HCT116 (cell line): ENCODE results near the gene SEPTIN11. TPM values are rescaled to one million over a fixed set of nuclear protein-coding genes. Genes with fewer than 3 reads are reported as not detected.

Source experiments
- ATAC-seq: fragments of 200-7000 bp; cut with Tn5 transposase; 2 replicates; pipeline ENCODE4 v1.9.1; 2020; ENCODE audit warnings: mild to moderate bottlenecking, moderate library complexity
- BruUV-seq: library from RNA; stranded (reverse); fragments of 400-500 nt; replicated peaks from 2 replicates; lab custom pipeline; 2021; lab: Mats Ljungman, UMichigan
- CTCF ChIA-PET: fragments of 300-600 bp; sonication (Branson Sonifier 250); formaldehyde crosslinking; loops from one replicate; lab custom pipeline; 2021; ENCODE audit warnings: antibody characterized with exemption; lab: Charles Lee
- POLR2A ChIA-PET: fragments of 300-600, 350-600 bp; sonication (Branson Sonifier 250); formaldehyde crosslinking; loops from one replicate; lab custom pipeline; 2021; ENCODE audit warnings: antibody characterized with exemption; lab: Charles Lee
- RAD21 ChIA-PET, 2 experiments: fragments of 300-600 bp; sonication (Branson Sonifier 250); formaldehyde crosslinking; loops; one replicate each; lab custom pipeline; 2023; ENCODE audit warnings: low total read pairs in 2 of 2; ENCODE audit not compliant: uncharacterized antibody in 2 of 2, unreplicated experiment in 2 of 2, low non-redundant PET in 1 of 2; lab: Charles Lee
- DNase-seq: peaks from one replicate; pipeline ENCODE4 v3.0.0-alpha.2; 2010; ENCODE audit warnings: low read depth, low spot score
- H2AFZ ChIP-seq: fragments of 200-600 bp; shearing (Covaris generic), sonication (generic); 2 replicates; pipeline ENCODE4 v1.6.1; 2017; ENCODE audit warnings: low read depth, mixed run types, mixed read lengths, antibody characterized with exemption, low read length; ENCODE audit not compliant: poor library complexity, severe bottlenecking
- H3K27ac ChIP-seq: 2 replicates; pipeline ENCODE4 v1.5.1; 2012; ENCODE audit warnings: low read depth, low read length
- H3K27me3 ChIP-seq: fragments of 200-600 bp; sonication (generic); 2 replicates; pipeline ENCODE4 v1.6.1; 2016; ENCODE audit warnings: mixed run types, low read length, mixed read lengths; ENCODE audit not compliant: insufficient read depth
- H3K36me3 ChIP-seq, 2 experiments: fragments of 200-500 bp in 1 of 2; fragments of 200-600 bp in 1 of 2; sonication (Bioruptor generic) in 1 of 2; sonication (generic) in 1 of 2; 2 replicates each; pipeline versions ENCODE4 v1.5.1 to v1.6.1; 2014 to 2016; ENCODE audit warnings: low read length in 2 of 2, inconsistent platforms in 1 of 2, mixed read lengths in 1 of 2, mixed run types in 1 of 2; ENCODE audit not compliant: insufficient read depth in 2 of 2, control insufficient read depth in 1 of 2
- H3K4me1 ChIP-seq, 2 experiments: fragments of 200-600 bp in 1 of 2; sonication (generic) in 1 of 2; 2 replicates each; pipeline versions ENCODE4 v1.5.1 to v1.6.1; 2012 to 2017; ENCODE audit warnings: low read length in 2 of 2, inconsistent platforms in 1 of 2, mild to moderate bottlenecking in 1 of 2, mixed read lengths in 1 of 2, mixed run types in 1 of 2, moderate library complexity in 1 of 2; ENCODE audit not compliant: insufficient read depth in 2 of 2, control insufficient read depth in 1 of 2
- H3K4me2 ChIP-seq: fragments of 200-600 bp; sonication (generic); 2 replicates; pipeline ENCODE4 v1.6.1; 2017; ENCODE audit warnings: mixed run types, low read length, mixed read lengths
- H3K4me3 ChIP-seq, 2 experiments: fragments of 200-600 bp in 1 of 2; sonication (generic) in 1 of 2; replicated peaks in 1 of 2; 2 replicates each; pipeline ENCODE4 v1.5.1; 2011 to 2016; ENCODE audit warnings: low read length in 2 of 2, control low read depth in 1 of 2, low read depth in 1 of 2, mild to moderate bottlenecking in 1 of 2, mixed read lengths in 1 of 2, mixed run types in 1 of 2
- H3K79me2 ChIP-seq: fragments of 200-600 bp; sonication (generic); 2 replicates; pipeline ENCODE4 v1.6.1; 2017; ENCODE audit warnings: mild to moderate bottlenecking, mixed run types, low read length, moderate library complexity, mixed read lengths; ENCODE audit not compliant: insufficient read depth
- H3K9ac ChIP-seq: fragments of 200-600 bp; sonication (generic); 2 replicates; pipeline ENCODE4 v1.6.1; 2016; ENCODE audit warnings: low read length, mixed read lengths
- H3K9me2 ChIP-seq: fragments of 200-600 bp; sonication (generic), shearing (Covaris generic); 2 replicates; pipeline ENCODE4 v1.6.1; 2017; ENCODE audit warnings: mixed run types, mild to moderate bottlenecking, moderate library complexity; ENCODE audit not compliant: insufficient read depth
- H3K9me3 ChIP-seq, 2 experiments: fragments of 200-500 bp in 1 of 2; fragments of 200-600 bp in 1 of 2; sonication (Bioruptor generic) in 1 of 2; sonication (generic) in 1 of 2; 2 replicates each; pipeline ENCODE4 v1.6.1; 2014 to 2017; ENCODE audit warnings: low read length in 2 of 2, mixed read lengths in 2 of 2, inconsistent platforms in 1 of 2, low read depth in 1 of 2, mild to moderate bottlenecking in 1 of 2, mixed run types in 1 of 2, moderate library complexity in 1 of 2; ENCODE audit not compliant: control insufficient read depth in 1 of 2, insufficient read depth in 1 of 2
- H4K20me1 ChIP-seq: fragments of 200-600 bp; sonication (generic), shearing (Covaris generic); 2 replicates; pipeline ENCODE4 v1.6.1; 2017; ENCODE audit warnings: mixed run types, mild to moderate bottlenecking, moderate library complexity; ENCODE audit not compliant: insufficient read depth
- CBX3 ChIP-seq: IDR thresholded peaks from 2 replicates; pipeline ENCODE4 v1.6.1; 2012; ENCODE audit warnings: low read depth
- CTCF ChIP-seq, 3 experiments: fragments of 200-600 bp in 1 of 3; sonication (generic) in 1 of 3; IDR thresholded peaks in 2 of 3; conservative IDR thresholded peaks in 1 of 3; 2 replicates each; pipeline ENCODE4 v1.5.1; 2012 to 2017; ENCODE audit warnings: low read depth in 2 of 3, low read length in 2 of 3, antibody characterized with exemption in 1 of 3, borderline replicate concordance in 1 of 3, control low read depth in 1 of 3, mild to moderate bottlenecking in 1 of 3, mixed read lengths in 1 of 3, mixed run types in 1 of 3, moderate library complexity in 1 of 3; ENCODE audit not compliant: insufficient read depth in 1 of 3
- EZH2 ChIP-seq: fragments of 200-600 bp; sonication (generic); IDR thresholded peaks from 2 replicates; pipeline ENCODE4 v1.6.1; 2017; ENCODE audit warnings: antibody characterized with exemption, mixed run types
- EZH2phosphoT487 ChIP-seq: fragments of 200-600 bp; IDR thresholded peaks from 2 replicates; pipeline ENCODE4 v1.6.1; 2018; ENCODE audit warnings: antibody characterized with exemption, borderline replicate concordance
- FOSL1 ChIP-seq: IDR thresholded peaks from 2 replicates; pipeline ENCODE4 v1.6.1; 2012; ENCODE audit warnings: low read depth
- POLR2A ChIP-seq: IDR thresholded peaks from 2 replicates; pipeline ENCODE4 v1.7.0; 2011; ENCODE audit warnings: borderline replicate concordance; ENCODE audit not compliant: insufficient read depth, insufficient read length; ENCODE audit errors: extremely low read depth
- POLR2AphosphoS5 ChIP-seq: IDR thresholded peaks from 2 replicates; pipeline ENCODE4 v1.6.1; 2011; ENCODE audit warnings: mild to moderate bottlenecking, low read depth, low read length, moderate library complexity
- RAD21 ChIP-seq: IDR thresholded peaks from 2 replicates; pipeline ENCODE4 v1.6.1; 2012; ENCODE audit warnings: low read depth, mild to moderate bottlenecking
- REST ChIP-seq: IDR thresholded peaks from 2 replicates; pipeline ENCODE4 v1.6.1; 2012; ENCODE audit warnings: low read depth
- SIN3A ChIP-seq: IDR thresholded peaks from 2 replicates; pipeline ENCODE4 v1.6.1; 2012; ENCODE audit warnings: low read depth
- SRF ChIP-seq: IDR thresholded peaks from 2 replicates; pipeline ENCODE4 v1.6.1; 2012; ENCODE audit warnings: low read depth
- TCF7L2 ChIP-seq: IDR thresholded peaks from 2 replicates; pipeline ENCODE4 v1.7.0; 2011; ENCODE audit warnings: borderline replicate concordance, inconsistent platforms; ENCODE audit not compliant: insufficient read depth, insufficient read length; ENCODE audit errors: extremely low read depth
- YY1 ChIP-seq: IDR thresholded peaks from 2 replicates; pipeline ENCODE4 v1.6.1; 2011; ENCODE audit warnings: low read length, low read depth, moderate library complexity, mild to moderate bottlenecking; ENCODE audit not compliant: insufficient replicate concordance; ENCODE audit errors: extremely low read depth
- ZBTB33 ChIP-seq: IDR thresholded peaks from 2 replicates; pipeline ENCODE4 v1.6.1; 2011; ENCODE audit warnings: mild to moderate bottlenecking, low read length, moderate library complexity; ENCODE audit not compliant: insufficient replicate concordance; ENCODE audit errors: extremely low read depth
- intact Hi-C: fragments of 100-400 bp; cut with micrococcal nuclease; formaldehyde crosslinking; loops from 2 replicates; pipeline ENCODE4 v1.10.0; 2022
- total RNA-seq: library from RNA; stranded (reverse); gene quantifications from one replicate; pipeline ENCODE4 v1.2.1, GENCODE V29; 2021; ENCODE audit not compliant: unreplicated experiment

Gene SEPTIN11
- total RNA-seq, 1 experiment from 2014 or later: 94.4 TPM

- TF ChIP-seq TCF7L2: no peak
Measured at GRCh38 chr4:76964769-76965168, 15.2 kb downstream of the SEPTIN11 start (continued).

- RAD21 ChIA-PET: no interaction called here
- Histone ChIP-seq H2AFZ (no peak overlapping the region), H3K4me2 (no peak overlapping the region), H3K4me1 (no peaks in the 10 kb centered on the region), H3K36me3 (no peaks in the 10 kb centered on the region), H3K9ac (no peak overlapping the region), H4K20me1 (no peaks in the 10 kb centered on the region), H3K9me2 (no peaks in the 10 kb centered on the region), H3K79me2 (peaks cover 81% of the 10 kb centered on the region), H3K27ac (no peak overlapping the region), H3K9me3 (no peaks in the 10 kb centered on the region), H3K4me3 (no peak overlapping the region), H3K27me3 (no peaks in the 10 kb centered on the region)
- intact Hi-C loops: no loop called here
- DNase-seq (no peak), ATAC-seq (no peak)
- CTCF ChIA-PET: no interaction called here
- POLR2A ChIA-PET: no interaction called here
- TF ChIP-seq RAD21: no peak
- TF ChIP-seq SIN3A: no peak
- no peak for TF ChIP-seq CTCF (IDR thresholded peaks at IDR 0.05 in 2 of 3, conservative IDR thresholded peaks at IDR 0.05 in 1 of 3; ENCODE audit: borderline replicate concordance in 1 of 3, insufficient read depth in 1 of 3, low read depth in 2 of 3, low read length in 2 of 3)
- no peak for TF ChIP-seq FOSL1
- no peak for TF ChIP-seq REST
- TF ChIP-seq YY1: no peak
- TF ChIP-seq EZH2phosphoT487: no peak
- no peak for TF ChIP-seq EZH2
- no peak for TF ChIP-seq ZBTB33
- no peak for TF ChIP-seq SRF
- TF ChIP-seq TCF7L2: no peak
- no peak for TF ChIP-seq CBX3
- no peak for TF ChIP-seq POLR2AphosphoS5
- TF ChIP-seq POLR2A: no peak
- BruUV-seq: no TSS peak
Measured at GRCh38 chr4:76965866-76966579, 16.5 kb downstream of the SEPTIN11 start.
